Measurements from ENCODE around the gene DCPS. TPM values are rescaled to one million over a fixed set of nuclear protein-coding genes. Genes with fewer than 3 reads are reported as not detected.
"Not testable (repeated sequence)": the region's sequence is repeated elsewhere in the genome, so short reads cannot be mapped to it uniquely, and the experiment has no call there.

DCPS gene
- polyA plus RNA-seq, 1 donor: 10.6 TPM

GRCh38 chr11:126359431-126360048, 55.7 kb downstream of the DCPS start:
- WGBS (ENCODE audit: insufficient coverage, low lambda C conversion rate): no CpG with 5 or more reads among the region's 16 CpGs
- peak; percentile 56 to 74 for DNase-seq
- H3K9me3 ChIP-seq (ENCODE audit: control insufficient read depth, low read depth, low read length): no peaks in the 10 kb centered on the region
- H3K36me3 ChIP-seq (ENCODE audit: control insufficient read depth, insufficient read depth, low read length): no peaks in the 10 kb centered on the region
- H3K4me1 ChIP-seq (ENCODE audit: control insufficient read depth, insufficient read depth, low read length): peaks cover 37% of the 10 kb centered on the region
- H3K4me3 ChIP-seq (ENCODE audit: low read length): no peak overlapping the region
- peaks cover 2% of the 10 kb centered on the region for H3K27me3 ChIP-seq (ENCODE audit: control insufficient read depth, insufficient read depth, low read length)
- H3K27ac ChIP-seq (ENCODE audit: low read length): no peak overlapping the region

- H3K36me3 ChIP-seq (ENCODE audit: control insufficient read depth, insufficient read depth, low read length): no peaks in the 10 kb centered on the region
- H3K27ac ChIP-seq (ENCODE audit: low read length): no peak overlapping the region
- peaks cover 34% of the 10 kb centered on the region for H3K4me1 ChIP-seq (ENCODE audit: control insufficient read depth, insufficient read depth, low read length)
- no peak overlapping the region for H3K4me3 ChIP-seq (ENCODE audit: low read length)
- no peak for DNase-seq
- no CpG with 5 or more reads among the region's 8 CpGs for WGBS (ENCODE audit: insufficient coverage, low lambda C conversion rate)
- H3K27me3 ChIP-seq (ENCODE audit: control insufficient read depth, insufficient read depth, low read length): peaks cover 2% of the 10 kb centered on the region
- no peaks in the 10 kb centered on the region for H3K9me3 ChIP-seq (ENCODE audit: control insufficient read depth, low read depth, low read length)
These were observed 56.2 kb downstream of the DCPS start for GRCh38 chr11:126360049-126360446.

GRCh38 chr11:126361400-126361799, 57.5 kb downstream of the DCPS start:
- no peaks in the 10 kb centered on the region for H3K9me3 ChIP-seq (ENCODE audit: control insufficient read depth, low read depth, low read length)
- no CpG with 5 or more reads among the region's 5 CpGs for WGBS (ENCODE audit: insufficient coverage, low lambda C conversion rate)
- H3K27me3 ChIP-seq (ENCODE audit: control insufficient read depth, insufficient read depth, low read length): no peaks in the 10 kb centered on the region
- no peaks in the 10 kb centered on the region for H3K36me3 ChIP-seq (ENCODE audit: control insufficient read depth, insufficient read depth, low read length)
- no peak overlapping the region for H3K4me3 ChIP-seq (ENCODE audit: low read length)
- DNase-seq: no peak
- H3K4me1 ChIP-seq (ENCODE audit: control insufficient read depth, insufficient read depth, low read length): peaks cover 32% of the 10 kb centered on the region
- no peak overlapping the region for H3K27ac ChIP-seq (ENCODE audit: low read length)

GRCh38 chr11:126362879-126363655, 59.2 kb downstream of the DCPS start:
- 90% methylated on average over 2 of the region's 9 CpGs for WGBS (ENCODE audit: insufficient coverage, low lambda C conversion rate)
- H3K4me1 ChIP-seq (ENCODE audit: control insufficient read depth, insufficient read depth, low read length): peaks cover 19% of the 10 kb centered on the region
- no peak for DNase-seq

GRCh38 chr11:126363706-126364248, 59.9 kb downstream of the DCPS start:
- no peak overlapping the region for H3K27ac ChIP-seq (ENCODE audit: low read length)
- H3K4me3 ChIP-seq (ENCODE audit: low read length): no peak overlapping the region
- no peaks in the 10 kb centered on the region for H3K9me3 ChIP-seq (ENCODE audit: control insufficient read depth, low read depth, low read length)
- no CpG with 5 or more reads among the region's 10 CpGs for WGBS (ENCODE audit: insufficient coverage, low lambda C conversion rate)
- no peaks in the 10 kb centered on the region for H3K27me3 ChIP-seq (ENCODE audit: control insufficient read depth, insufficient read depth, low read length)
- no peak for DNase-seq
- H3K36me3 ChIP-seq (ENCODE audit: control insufficient read depth, insufficient read depth, low read length): no peaks in the 10 kb centered on the region
- peaks cover 16% of the 10 kb centered on the region for H3K4me1 ChIP-seq (ENCODE audit: control insufficient read depth, insufficient read depth, low read length)

More at GRCh38 chr11:126362879-126363655, 59.2 kb downstream of the DCPS start:
- no peaks in the 10 kb centered on the region for H3K9me3 ChIP-seq (ENCODE audit: control insufficient read depth, low read depth, low read length)
- H3K36me3 ChIP-seq (ENCODE audit: control insufficient read depth, insufficient read depth, low read length): no peaks in the 10 kb centered on the region
- no peaks in the 10 kb centered on the region for H3K27me3 ChIP-seq (ENCODE audit: control insufficient read depth, insufficient read depth, low read length)
- H3K27ac ChIP-seq (ENCODE audit: low read length): no peak overlapping the region
- H3K4me3 ChIP-seq (ENCODE audit: low read length): no peak overlapping the region

GRCh38 chr11:126364735-126365134, 60.9 kb downstream of the DCPS start:
- H3K36me3 ChIP-seq (ENCODE audit: control insufficient read depth, insufficient read depth, low read length); H3K27me3 ChIP-seq (ENCODE audit: control insufficient read depth, insufficient read depth, low read length); H3K4me1 ChIP-seq (ENCODE audit: control insufficient read depth, insufficient read depth, low read length); H3K27ac ChIP-seq (ENCODE audit: low read length); H3K4me3 ChIP-seq (ENCODE audit: low read length); DNase-seq; H3K9me3 ChIP-seq (ENCODE audit: control insufficient read depth, low read depth, low read length): not testable (repeated sequence)
- WGBS (ENCODE audit: insufficient coverage, low lambda C conversion rate): no CpG with 5 or more reads among the region's 9 CpGs

- not testable (repeated sequence) for H3K27ac ChIP-seq (ENCODE audit: low read length); H3K4me1 ChIP-seq (ENCODE audit: control insufficient read depth, insufficient read depth, low read length); H3K4me3 ChIP-seq (ENCODE audit: low read length); H3K36me3 ChIP-seq (ENCODE audit: control insufficient read depth, insufficient read depth, low read length); DNase-seq; H3K9me3 ChIP-seq (ENCODE audit: control insufficient read depth, low read depth, low read length); H3K27me3 ChIP-seq (ENCODE audit: control insufficient read depth, insufficient read depth, low read length)
- whole genome bisulfite sequencing (ENCODE audit: insufficient coverage, low lambda C conversion rate): no CpG with 5 or more reads among the region's 5 CpGs
These were observed 61.6 kb downstream of the DCPS start for GRCh38 chr11:126365508-126365907.

GRCh38 chr11:126366064-126366822, 62.4 kb downstream of the DCPS start:
- no peak overlapping the region for H3K27ac ChIP-seq (ENCODE audit: low read length)
- no peaks in the 10 kb centered on the region for H3K36me3 ChIP-seq (ENCODE audit: control insufficient read depth, insufficient read depth, low read length)
- H3K27me3 ChIP-seq (ENCODE audit: control insufficient read depth, insufficient read depth, low read length): no peaks in the 10 kb centered on the region
- 80% methylated on average over 1 of the region's 19 CpGs for WGBS (ENCODE audit: insufficient coverage, low lambda C conversion rate)
- H3K4me3 ChIP-seq (ENCODE audit: low read length): no peak overlapping the region
- DNase-seq: no peak
- H3K4me1 ChIP-seq (ENCODE audit: control insufficient read depth, insufficient read depth, low read length): peaks cover 3% of the 10 kb centered on the region
- H3K9me3 ChIP-seq (ENCODE audit: control insufficient read depth, low read depth, low read length): no peaks in the 10 kb centered on the region

GRCh38 chr11:126366823-126367654, 63.2 kb downstream of the DCPS start:
- H3K27ac ChIP-seq (ENCODE audit: low read length); DNase-seq; H3K9me3 ChIP-seq (ENCODE audit: control insufficient read depth, low read depth, low read length); H3K4me1 ChIP-seq (ENCODE audit: control insufficient read depth, insufficient read depth, low read length); H3K36me3 ChIP-seq (ENCODE audit: control insufficient read depth, insufficient read depth, low read length); H3K27me3 ChIP-seq (ENCODE audit: control insufficient read depth, insufficient read depth, low read length); H3K4me3 ChIP-seq (ENCODE audit: low read length): not testable (repeated sequence)
- no CpG with 5 or more reads among the region's 14 CpGs for WGBS (ENCODE audit: insufficient coverage, low lambda C conversion rate)

GRCh38 chr11:126367806-126368205, 63.9 kb downstream of the DCPS start:
- DNase-seq; H3K27ac ChIP-seq (ENCODE audit: low read length); H3K4me3 ChIP-seq (ENCODE audit: low read length); H3K4me1 ChIP-seq (ENCODE audit: control insufficient read depth, insufficient read depth, low read length); H3K27me3 ChIP-seq (ENCODE audit: control insufficient read depth, insufficient read depth, low read length); H3K36me3 ChIP-seq (ENCODE audit: control insufficient read depth, insufficient read depth, low read length); H3K9me3 ChIP-seq (ENCODE audit: control insufficient read depth, low read depth, low read length): not testable (repeated sequence)
- no CpG with 5 or more reads among the region's 5 CpGs for WGBS (ENCODE audit: insufficient coverage, low lambda C conversion rate)
